ENCODE results near the gene USP54. TPM values are rescaled to one million over a fixed set of nuclear protein-coding genes. Genes with fewer than 3 reads are reported as not detected.
A peak's percentile ranks its signal among the peaks of the same experiment; 100 is the strongest.

The USP54 gene
- total and polyA plus RNA-seq, 2 experiments from 2014 or later: 15.1 to 27.4 TPM

DNA sequence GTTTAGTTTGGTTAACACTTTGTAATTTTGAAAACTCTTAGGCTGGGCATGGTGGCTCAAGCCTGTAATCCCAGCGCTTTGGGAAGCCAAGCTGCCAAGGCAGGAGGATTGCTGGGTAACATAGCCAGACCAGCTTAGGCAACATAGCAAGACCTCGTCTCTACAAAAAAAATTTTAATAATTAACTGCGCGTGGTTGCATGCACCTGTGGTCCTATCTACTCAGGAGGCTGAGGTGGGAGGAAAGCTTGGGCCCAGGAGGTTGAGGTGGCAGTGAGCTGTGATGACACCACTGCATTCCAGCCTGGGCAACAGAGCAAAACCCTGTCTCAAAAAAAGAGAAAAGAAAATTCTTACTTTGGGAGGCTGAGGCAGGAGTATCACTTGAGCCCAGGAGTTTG lies 31.9 kb upstream of the USP54 start:
- no peaks in the 10 kb centered on the region for H3K36me3 ChIP-seq (ENCODE audit: insufficient read depth)
- H3K4me1 Mint-ChIP-seq: peaks cover 4% of the 10 kb centered on the region; the same call in 1 of the 3 replicates
- peaks cover 54% of the 10 kb centered on the region for H3K79me2 ChIP-seq (replicated peaks; ENCODE audit: insufficient read depth)
- ATAC-seq (no peak), DNase-seq (ENCODE audit: low spot score) (no peak)
- H3K9me2 ChIP-seq (ENCODE audit: insufficient read depth): no peaks in the 10 kb centered on the region
- no peak overlapping the region for H3K27ac Mint-ChIP-seq
- H3K4me3 ChIP-seq: no peak overlapping the region
- H3K9me3 Mint-ChIP-seq: no peaks in the 10 kb centered on the region
- H3K36me3 Mint-ChIP-seq (ENCODE audit: low read depth): no peaks in the 10 kb centered on the region; the same call in 2 of the 3 replicates
- no peak overlapping the region for H2AFZ ChIP-seq
- H3K4me2 ChIP-seq: no peak overlapping the region
- TF ChIP-seq, protein P1, sequence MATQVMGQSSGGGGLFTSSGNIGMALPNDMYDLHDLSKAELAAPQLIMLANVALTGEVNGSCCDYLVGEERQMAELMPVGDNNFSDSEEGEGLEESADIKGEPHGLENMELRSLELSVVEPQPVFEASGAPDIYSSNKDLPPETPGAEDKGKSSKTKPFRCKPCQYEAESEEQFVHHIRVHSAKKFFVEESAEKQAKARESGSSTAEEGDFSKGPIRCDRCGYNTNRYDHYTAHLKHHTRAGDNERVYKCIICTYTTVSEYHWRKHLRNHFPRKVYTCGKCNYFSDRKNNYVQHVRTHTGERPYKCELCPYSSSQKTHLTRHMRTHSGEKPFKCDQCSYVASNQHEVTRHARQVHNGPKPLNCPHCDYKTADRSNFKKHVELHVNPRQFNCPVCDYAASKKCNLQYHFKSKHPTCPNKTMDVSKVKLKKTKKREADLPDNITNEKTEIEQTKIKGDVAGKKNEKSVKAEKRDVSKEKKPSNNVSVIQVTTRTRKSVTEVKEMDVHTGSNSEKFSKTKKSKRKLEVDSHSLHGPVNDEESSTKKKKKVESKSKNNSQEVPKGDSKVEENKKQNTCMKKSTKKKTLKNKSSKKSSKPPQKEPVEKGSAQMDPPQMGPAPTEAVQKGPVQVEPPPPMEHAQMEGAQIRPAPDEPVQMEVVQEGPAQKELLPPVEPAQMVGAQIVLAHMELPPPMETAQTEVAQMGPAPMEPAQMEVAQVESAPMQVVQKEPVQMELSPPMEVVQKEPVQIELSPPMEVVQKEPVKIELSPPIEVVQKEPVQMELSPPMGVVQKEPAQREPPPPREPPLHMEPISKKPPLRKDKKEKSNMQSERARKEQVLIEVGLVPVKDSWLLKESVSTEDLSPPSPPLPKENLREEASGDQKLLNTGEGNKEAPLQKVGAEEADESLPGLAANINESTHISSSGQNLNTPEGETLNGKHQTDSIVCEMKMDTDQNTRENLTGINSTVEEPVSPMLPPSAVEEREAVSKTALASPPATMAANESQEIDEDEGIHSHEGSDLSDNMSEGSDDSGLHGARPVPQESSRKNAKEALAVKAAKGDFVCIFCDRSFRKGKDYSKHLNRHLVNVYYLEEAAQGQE (IDR thresholded peaks at IDR 0.05; ENCODE audit: unreplicated experiment): no peak
- TF ChIP-seq EZH2 (IDR thresholded peaks at IDR 0.05; ENCODE audit: low read depth, unreplicated experiment): no peak
- TF ChIP-seq EZH2phosphoT487 (IDR thresholded peaks at IDR 0.05; ENCODE audit: unreplicated experiment): no peak
- no peak for TF ChIP-seq NANOG (IDR thresholded peaks at IDR 0.05; ENCODE audit: borderline replicate concordance)
- TF ChIP-seq JUNB (IDR thresholded peaks at IDR 0.05; ENCODE audit: unreplicated experiment): no peak
- no peak for TF ChIP-seq POLR2AphosphoS5 (IDR thresholded peaks at IDR 0.05; ENCODE audit: low read depth)
- TF ChIP-seq, protein P2, sequence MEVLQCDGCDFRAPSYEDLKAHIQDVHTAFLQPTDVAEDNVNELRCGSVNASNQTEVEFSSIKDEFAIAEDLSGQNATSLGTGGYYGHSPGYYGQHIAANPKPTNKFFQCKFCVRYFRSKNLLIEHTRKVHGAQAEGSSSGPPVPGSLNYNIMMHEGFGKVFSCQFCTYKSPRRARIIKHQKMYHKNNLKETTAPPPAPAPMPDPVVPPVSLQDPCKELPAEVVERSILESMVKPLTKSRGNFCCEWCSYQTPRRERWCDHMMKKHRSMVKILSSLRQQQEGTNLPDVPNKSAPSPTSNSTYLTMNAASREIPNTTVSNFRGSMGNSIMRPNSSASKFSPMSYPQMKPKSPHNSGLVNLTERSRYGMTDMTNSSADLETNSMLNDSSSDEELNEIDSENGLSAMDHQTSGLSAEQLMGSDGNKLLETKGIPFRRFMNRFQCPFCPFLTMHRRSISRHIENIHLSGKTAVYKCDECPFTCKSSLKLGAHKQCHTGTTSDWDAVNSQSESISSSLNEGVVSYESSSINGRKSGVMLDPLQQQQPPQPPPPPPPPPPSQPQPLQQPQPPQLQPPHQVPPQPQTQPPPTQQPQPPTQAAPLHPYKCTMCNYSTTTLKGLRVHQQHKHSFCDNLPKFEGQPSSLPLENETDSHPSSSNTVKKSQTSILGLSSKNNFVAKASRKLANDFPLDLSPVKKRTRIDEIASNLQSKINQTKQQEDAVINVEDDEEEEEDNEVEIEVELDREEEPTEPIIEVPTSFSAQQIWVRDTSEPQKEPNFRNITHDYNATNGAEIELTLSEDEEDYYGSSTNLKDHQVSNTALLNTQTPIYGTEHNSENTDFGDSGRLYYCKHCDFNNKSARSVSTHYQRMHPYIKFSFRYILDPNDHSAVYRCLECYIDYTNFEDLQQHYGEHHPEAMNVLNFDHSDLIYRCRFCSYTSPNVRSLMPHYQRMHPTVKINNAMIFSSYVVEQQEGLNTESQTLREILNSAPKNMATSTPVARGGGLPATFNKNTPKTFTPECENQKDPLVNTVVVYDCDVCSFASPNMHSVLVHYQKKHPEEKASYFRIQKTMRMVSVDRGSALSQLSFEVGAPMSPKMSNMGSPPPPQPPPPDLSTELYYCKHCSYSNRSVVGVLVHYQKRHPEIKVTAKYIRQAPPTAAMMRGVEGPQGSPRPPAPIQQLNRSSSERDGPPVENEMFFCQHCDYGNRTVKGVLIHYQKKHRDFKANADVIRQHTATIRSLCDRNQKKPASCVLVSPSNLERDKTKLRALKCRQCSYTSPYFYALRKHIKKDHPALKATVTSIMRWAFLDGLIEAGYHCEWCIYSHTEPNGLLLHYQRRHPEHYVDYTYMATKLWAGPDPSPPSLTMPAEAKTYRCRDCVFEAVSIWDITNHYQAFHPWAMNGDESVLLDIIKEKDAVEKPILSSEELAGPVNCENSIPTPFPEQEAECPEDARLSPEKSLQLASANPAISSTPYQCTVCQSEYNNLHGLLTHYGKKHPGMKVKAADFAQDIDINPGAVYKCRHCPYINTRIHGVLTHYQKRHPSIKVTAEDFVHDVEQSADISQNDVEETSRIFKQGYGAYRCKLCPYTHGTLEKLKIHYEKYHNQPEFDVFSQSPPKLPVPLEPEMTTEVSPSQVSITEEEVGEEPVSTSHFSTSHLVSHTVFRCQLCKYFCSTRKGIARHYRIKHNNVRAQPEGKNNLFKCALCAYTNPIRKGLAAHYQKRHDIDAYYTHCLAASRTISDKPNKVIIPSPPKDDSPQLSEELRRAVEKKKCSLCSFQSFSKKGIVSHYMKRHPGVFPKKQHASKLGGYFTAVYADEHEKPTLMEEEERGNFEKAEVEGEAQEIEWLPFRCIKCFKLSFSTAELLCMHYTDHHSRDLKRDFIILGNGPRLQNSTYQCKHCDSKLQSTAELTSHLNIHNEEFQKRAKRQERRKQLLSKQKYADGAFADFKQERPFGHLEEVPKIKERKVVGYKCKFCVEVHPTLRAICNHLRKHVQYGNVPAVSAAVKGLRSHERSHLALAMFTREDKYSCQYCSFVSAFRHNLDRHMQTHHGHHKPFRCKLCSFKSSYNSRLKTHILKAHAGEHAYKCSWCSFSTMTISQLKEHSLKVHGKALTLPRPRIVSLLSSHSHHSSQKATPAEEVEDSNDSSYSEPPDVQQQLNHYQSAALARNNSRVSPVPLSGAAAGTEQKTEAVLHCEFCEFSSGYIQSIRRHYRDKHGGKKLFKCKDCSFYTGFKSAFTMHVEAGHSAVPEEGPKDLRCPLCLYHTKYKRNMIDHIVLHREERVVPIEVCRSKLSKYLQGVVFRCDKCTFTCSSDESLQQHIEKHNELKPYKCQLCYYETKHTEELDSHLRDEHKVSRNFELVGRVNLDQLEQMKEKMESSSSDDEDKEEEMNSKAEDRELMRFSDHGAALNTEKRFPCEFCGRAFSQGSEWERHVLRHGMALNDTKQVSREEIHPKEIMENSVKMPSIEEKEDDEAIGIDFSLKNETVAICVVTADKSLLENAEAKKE (CRISPR knock-in tag; IDR thresholded peaks at IDR 0.05): no peak
- no peak for TF ChIP-seq STAT1 (IDR thresholded peaks at IDR 0.05; ENCODE audit: unreplicated experiment)
- no peak for TF ChIP-seq ZNF331 (CRISPR knock-in tag; IDR thresholded peaks at IDR 0.05; ENCODE audit: low read depth)
- TF ChIP-seq CTCF (conservative IDR thresholded peaks at IDR 0.05; ENCODE audit: low read depth in 2 of 2): no peak
- no peak for TF ChIP-seq ZNF114 (CRISPR knock-in tag; IDR thresholded peaks at IDR 0.05)
- no peak for TF ChIP-seq CREB1 (CRISPR knock-in tag; IDR thresholded peaks at IDR 0.05; ENCODE audit: low read depth)
- TF ChIP-seq, protein P3, sequence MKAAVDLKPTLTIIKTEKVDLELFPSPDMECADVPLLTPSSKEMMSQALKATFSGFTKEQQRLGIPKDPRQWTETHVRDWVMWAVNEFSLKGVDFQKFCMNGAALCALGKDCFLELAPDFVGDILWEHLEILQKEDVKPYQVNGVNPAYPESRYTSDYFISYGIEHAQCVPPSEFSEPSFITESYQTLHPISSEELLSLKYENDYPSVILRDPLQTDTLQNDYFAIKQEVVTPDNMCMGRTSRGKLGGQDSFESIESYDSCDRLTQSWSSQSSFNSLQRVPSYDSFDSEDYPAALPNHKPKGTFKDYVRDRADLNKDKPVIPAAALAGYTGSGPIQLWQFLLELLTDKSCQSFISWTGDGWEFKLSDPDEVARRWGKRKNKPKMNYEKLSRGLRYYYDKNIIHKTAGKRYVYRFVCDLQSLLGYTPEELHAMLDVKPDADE (IDR thresholded peaks at IDR 0.05): no peak
- no peaks in the 10 kb centered on the region for H3K4me1 ChIP-seq (ENCODE audit: insufficient read depth)
- no peaks in the 10 kb centered on the region for H3K27me3 ChIP-seq (ENCODE audit: insufficient read depth)
- H4K20me1 ChIP-seq (replicated peaks; ENCODE audit: insufficient read depth): no peaks in the 10 kb centered on the region
- peak overlapping the region; percentile 63; the same call in 1 of the 2 replicates for H3K27ac ChIP-seq (ENCODE audit: low read depth)
- H3K4me3 Mint-ChIP-seq: no peak overlapping the region
- H3F3A ChIP-seq (replicated peaks; ENCODE audit: low read depth): peaks cover 11% of the 10 kb centered on the region; the same call in 1 of the 2 replicates
- H3K27me3 Mint-ChIP-seq (ENCODE audit: insufficient read depth, low read depth, poor library complexity): peaks cover 8% of the 10 kb centered on the region

All from GM23338 (cell line).